Left cardiac atrium (tissue), 4 donors: ENCODE data around the gene ABCG8. TPM values are rescaled to one million over a fixed set of nuclear protein-coding genes. Genes with fewer than 3 reads are reported as not detected.

Experiments used
- ATAC-seq, 2 donors: fragments of 200-7000 bp; cut with Tn5 transposase; one replicate each; pipeline ENCODE4 v1.9.1; 2020; ENCODE audit warnings: mild to moderate bottlenecking in 2 of 2, moderate library complexity in 2 of 2
- DNase-seq: peaks from one replicate; pipeline ENCODE4 v3.0.0-alpha.2; 2020
- intact Hi-C, 2 donors: fragments of 100-400 bp; cut with DNase I; formaldehyde crosslinking; loops; one replicate each; pipeline versions ENCODE4 v1.14.1 to v1.15.1; 2022 to 2023
- total RNA-seq, 2 donors: library from RNA; stranded (reverse); fragmentation: NEBNext Ultra II Directional; extraction: Animal tissue kit (Norgen Biotek cat#: 25700); gene quantifications; one replicate each; pipeline ENCODE4 v1.2.1, GENCODE V29; 2021
- donor health status: DM: no; HTN: yes; CAD: no.
- donor health status: DM: no; HTN: yes; CAD: no; lungs with severe emphysema.
- donor health status: DM: yes; HTN: yes; CAD: no.
- donor health status: Dilated cardiomyopathy.

The ABCG8 gene
- total RNA-seq, 2 donors from 2014 or later: not detected

DNA sequence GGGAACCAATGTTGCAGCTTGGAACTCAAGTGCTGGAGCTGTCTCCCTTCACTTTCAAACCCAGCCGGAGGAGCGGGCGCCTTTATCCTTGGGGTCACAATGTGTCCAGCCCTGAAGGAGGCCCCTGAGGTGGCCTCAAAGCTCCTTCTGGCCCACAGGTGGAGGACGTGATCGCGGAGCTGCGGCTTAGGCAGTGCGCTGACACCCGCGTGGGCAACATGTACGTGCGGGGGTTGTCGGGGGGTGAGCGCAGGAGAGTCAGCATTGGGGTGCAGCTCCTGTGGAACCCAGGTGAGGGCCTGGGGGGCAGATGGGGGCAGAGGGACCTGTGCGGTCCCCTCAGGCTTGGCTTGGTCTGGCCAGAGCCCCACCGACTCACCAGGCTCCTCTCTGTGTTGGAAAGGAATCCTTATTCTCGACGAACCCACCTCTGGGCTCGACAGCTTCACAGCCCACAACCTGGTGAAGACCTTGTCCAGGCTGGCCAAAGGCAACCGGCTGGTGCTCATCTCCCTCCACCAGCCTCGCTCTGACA lies 13.5 kb downstream of the ABCG8 start:
- ATAC-seq (no peak), DNase-seq (no peak)
- intact Hi-C loops: no loop called here

DNA sequence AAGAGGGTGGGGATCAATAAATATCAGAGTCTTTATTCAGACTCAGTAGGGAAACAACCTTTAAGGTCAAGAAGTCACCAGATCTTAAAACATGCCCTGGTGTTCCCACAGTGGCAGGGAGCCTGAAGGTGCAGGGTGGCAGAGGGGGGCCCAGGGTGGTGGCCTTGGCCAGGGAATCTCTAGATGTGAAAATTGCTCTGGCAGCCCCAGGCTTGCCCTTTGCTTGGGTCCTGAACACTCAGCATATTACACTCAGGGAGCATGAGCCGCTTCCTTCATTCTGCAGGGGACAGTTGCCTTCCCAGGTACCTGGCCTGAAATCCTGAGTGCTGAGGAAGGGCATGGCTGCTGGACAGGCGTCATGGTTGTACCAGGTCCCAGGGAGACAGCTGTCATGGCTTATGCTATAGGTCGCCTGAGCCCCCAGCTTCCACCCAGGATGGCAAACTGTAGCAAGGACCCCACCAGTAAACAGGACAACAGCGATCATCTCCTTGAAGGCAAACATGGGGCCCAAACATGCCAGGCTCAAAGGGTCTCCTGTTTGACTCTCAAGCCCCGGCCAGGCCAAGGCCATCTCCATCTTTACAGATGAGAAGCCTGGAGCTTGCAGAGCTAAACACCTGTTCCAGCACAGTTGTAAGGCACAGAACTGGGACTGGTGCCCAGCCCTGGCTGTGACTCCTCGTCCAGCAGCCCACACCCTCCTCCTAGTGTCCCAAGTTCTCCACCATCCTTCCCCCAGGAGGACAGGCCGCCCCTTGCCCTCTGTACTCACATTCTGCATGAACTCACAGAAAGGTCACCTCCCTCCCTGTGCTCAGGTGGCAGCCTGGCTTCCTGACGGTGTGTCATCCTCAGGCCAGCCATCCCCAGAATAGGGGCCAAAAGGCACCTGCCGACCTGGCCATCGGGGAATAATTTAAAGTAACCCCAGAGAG lies 14.6 kb downstream of the ABCG8 start:
- DNase-seq (no peak), ATAC-seq (no peak)
- intact Hi-C loops: no loop called here

DNA sequence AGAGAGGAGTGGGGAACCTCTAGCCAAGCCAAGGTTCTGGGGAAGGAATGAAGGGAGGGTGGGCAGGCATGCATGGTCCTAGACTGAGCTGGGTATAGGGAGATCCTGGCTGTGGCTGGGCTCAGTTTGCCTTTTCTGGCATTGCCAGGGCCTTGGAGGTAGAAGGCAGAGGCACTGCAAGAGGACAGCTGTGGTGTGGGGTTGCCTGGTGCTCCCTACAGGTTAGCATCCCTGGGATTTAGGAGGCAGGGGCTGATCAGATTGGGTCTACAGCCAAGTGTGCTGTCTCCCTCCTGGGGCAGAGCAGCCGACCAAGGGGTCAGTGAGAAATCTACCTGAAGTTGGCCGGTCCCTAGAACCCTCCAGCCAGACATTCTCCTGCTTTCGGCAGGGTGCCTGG lies 15.9 kb downstream of the ABCG8 start:
- no peak for ATAC-seq
- DNase-seq: no peak
- intact Hi-C loops: no loop called here

DNA sequence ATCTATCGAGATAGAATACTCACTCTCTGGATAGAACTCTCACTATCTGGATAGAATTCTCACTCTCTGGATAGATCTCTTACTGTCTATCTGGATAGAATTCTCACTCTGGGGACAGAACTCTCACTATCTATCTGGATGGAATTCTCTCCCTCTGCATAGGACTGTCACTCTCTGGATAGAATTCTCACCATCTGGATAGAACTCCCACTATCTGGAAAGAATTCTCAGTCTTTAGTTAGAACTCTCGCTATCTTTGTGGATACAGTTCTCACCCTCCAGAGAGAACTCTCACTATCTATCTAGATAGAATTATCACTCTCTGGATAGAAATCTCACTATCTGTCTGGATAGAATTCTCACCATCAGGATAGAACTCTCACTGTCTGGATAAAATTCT lies 16.5 kb downstream of the ABCG8 start:
- DNase-seq (no peak), ATAC-seq (no peak)
- intact Hi-C loops: no loop called here

DNA sequence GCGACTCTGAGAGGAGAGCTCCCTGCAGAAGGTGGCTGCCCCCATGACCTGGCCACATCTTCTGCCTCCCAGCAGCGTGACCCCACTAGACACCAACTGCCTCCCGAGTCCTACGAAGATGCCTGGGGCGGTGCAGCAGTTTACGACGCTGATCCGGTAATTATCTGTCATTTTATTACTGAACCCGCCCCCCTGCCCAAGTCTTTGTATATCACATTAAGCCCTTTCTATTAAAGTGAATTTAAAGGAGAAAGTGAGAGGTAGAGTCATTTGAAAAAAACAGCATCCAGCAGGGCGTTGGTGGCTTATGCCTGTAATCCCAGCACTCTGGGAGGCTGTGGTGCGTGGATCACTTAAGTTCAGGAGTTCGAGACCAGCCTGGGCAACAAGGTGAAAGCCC lies 33.4 kb downstream of the ABCG8 start:
- intact Hi-C loops: no loop called here
- no peak for DNase-seq
- ATAC-seq: no peak

DNA sequence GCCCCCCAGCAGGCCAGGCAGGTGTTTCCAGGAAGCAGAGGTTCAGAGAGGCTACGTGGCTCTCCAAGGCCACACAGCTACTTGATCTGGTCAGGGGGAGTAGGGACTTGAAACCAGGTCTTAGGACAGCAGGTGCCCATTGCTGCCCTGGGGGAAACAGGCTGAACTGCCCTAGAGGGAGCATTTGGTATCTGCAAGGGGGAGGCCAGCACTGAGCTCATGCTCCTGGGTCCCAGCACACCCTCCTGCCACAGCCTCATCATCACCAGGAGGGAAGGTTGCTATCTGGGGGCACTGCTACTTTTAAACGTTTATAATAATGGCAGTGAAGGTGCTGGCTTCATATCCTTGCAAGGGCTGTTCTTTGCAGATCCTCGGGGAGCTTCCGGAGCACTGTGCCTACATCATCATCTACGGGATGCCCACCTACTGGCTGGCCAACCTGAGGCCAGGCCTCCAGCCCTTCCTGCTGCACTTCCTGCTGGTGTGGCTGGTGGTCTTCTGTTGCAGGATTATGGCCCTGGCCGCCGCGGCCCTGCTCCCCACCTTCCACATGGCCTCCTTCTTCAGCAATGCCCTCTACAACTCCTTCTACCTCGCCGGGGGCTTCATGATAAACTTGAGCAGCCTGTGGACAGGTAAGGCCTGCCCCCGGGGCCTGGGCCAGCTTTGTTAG lies 36.1 kb downstream of the ABCG8 start:
- ATAC-seq (no peak), DNase-seq (no peak)
- intact Hi-C loops: no loop called here

DNA sequence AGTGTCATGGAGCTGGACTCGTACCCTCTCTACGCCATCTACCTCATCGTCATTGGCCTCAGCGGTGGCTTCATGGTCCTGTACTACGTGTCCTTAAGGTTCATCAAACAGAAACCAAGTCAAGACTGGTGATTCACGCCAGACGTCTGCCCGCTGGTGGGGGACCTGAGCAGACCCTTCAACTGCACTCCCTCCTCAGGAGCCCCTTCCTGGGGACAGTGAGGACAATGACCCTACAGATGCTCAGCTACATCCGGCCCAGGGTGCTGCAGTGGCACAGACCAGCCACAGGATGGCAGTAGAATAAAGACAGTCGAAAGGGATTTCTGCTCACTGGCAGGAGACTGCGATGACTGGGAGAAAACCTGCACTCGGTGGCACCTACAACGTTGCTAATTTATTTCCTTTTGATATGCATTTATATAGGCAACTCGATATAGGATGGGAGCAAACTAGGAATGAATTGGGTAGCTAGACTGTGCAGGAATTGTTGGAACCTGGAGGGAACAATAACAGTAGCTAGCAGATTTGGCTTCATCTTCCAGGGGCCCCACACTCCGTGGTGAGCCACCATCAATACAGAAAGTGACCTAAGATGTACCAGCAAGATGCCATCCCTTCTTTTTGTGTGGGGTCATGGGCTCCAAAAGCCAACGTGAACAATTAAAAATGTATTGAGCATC lies 39.2 kb downstream of the ABCG8 start:
- intact Hi-C loops: no loop called here

DNA sequence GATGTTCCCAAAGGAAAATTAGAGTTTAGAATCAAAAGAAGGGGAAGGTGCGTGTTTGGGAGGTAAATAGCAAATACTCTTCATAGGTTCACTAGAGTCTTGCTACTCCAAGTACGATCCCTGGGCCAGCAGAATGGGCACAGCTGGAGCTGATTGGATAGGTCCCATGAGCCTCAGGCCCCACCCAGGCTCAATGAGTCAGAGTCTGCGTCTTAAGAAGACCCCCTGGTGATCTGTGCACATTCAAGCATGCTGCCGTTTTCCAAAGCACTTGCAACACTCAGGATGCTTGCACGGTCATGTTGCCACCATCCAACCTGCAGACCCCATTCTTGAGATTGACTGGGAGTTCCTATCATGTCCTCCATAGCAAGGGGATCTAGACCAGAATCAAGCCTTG lies 40.5 kb downstream of the ABCG8 start:
- DNase-seq (no peak), ATAC-seq (no peak)
- intact Hi-C loops: no loop called here

More for the DNA sequence above, 39.2 kb downstream of the ABCG8 start:
- DNase-seq (peak; percentile 48), ATAC-seq (peak; percentile 73 to 75)

DNA sequence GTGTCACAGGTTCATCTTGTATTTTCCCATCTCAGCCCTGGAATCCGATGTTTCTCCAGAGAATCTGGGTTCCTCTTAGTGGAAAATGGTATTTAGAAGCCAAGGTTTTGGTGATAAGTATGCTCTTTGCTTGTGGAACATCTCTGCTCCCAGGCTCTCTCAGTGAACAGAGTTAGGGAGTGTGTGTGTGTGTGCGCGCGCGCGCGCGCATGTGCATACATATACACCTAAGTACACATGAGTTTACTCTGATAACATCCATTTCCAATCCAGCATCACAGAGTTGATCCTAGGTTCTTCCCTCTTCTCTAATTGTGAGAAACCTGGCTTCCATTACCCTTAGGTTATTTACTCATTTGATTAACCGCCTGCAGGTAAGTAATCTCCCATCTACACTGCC lies 41.7 kb downstream of the ABCG8 start:
- intact Hi-C loops: no loop called here
- no peak for DNase-seq
- no peak for ATAC-seq

DNA sequence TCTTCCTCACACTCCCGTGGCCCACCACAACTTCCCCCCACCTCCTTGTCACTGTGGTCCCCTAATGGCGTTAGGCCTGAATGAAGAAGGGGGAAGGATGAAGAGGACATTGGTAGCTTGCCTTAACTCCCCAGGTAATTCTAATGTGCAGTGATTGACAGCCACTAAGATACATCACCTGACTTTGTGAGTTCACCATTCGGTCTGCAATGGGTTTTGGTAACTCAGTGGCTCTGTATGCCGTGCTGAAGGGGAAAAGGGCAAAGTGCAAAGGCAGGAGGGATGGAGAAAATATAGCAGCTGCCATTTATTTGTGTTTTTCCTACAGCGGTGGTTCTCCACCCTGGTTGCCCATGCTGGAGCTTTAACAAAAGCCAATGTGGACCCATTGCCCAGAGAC lies 42.2 kb downstream of the ABCG8 start:
- intact Hi-C loops: no loop called here
- DNase-seq (no peak), ATAC-seq (no peak)

DNA sequence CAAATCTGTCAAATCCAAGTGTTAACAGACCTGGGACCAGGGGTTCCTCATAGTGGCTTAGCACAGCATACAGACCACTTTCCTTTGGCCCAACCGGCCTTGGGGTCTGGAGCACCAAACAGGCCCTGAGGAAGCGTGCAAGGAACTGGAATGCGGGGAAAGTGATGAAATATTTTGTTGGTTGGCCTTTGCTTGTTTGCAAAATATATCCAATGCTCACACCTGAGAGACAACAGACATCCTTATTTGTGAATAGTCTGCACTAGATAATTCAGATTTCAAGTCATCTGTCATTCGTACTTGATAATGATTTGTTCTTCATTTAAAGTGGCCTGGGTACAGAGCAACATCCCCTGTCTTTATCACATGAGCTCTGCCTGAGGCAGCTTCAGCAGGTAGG lies 43.5 kb downstream of the ABCG8 start:
- intact Hi-C loops: no loop called here
- no peak for DNase-seq
- ATAC-seq: no peak

DNA sequence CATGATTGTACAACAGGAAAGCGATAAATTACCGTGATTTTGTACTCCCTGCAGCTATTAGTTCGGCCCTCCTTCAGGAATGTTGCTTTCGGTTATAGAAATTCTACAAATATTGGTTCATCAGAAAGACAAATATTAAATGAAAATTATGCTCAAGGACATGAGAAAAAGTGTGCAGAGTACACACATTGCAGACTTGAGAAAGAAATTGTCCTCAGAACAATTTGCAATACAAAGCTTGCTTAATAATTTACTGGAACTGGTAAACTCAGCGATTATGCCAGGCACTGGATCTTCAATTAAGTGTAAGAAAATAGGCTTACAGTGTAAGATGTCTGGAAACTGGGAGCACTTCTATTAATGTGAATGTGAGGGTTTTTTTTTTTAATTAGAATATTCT lies 45.9 kb downstream of the ABCG8 start:
- no peak for DNase-seq
- ATAC-seq: no peak
- intact Hi-C loops: no loop called here

DNA sequence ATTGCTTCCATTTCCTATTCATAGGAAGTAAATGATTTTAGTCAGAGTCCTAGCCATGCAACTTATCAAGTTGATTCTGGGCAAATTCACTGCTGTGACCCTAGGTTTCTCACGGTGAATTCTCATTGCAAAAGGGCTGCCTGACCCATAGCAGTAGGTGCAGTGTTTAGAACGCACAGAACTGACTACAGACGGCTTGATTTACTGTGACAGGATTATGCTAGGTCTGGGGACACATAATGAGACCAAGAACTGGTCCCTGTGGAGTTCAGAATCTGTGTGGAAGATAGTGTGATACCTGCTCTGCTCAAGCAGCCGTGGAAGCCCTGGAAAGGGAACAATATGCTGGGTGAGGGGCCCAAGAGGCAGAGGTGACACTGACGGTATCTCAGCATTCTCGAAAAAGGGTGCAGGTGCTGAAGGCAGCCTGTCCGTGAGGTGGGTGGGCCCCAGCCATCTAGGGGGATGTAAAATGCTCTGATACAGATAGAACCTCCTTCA lies 46.4 kb downstream of the ABCG8 start:
- intact Hi-C loops: no loop called here
- no peak for ATAC-seq
- no peak for DNase-seq

DNA sequence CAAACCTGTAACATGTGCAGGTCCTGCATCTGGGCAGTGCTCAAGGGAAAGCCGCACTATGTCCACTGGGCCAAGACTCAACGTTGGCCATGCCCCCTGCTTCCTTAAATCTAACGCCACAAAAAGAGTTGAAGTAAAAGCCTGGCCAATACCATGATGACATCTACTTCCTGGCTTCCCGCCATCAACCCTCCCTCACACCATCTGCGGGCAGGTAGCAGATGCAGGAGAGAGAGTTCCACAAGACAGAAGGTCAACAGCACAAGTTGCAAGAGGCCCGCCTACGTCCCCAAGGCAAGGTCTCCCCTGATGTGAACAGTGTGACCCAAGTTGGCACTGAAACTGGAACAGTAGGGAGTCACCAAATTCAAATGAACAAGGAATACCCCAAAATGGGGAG lies 48.4 kb downstream of the ABCG8 start:
- ATAC-seq: no peak
- intact Hi-C loops: no loop called here

DNA sequence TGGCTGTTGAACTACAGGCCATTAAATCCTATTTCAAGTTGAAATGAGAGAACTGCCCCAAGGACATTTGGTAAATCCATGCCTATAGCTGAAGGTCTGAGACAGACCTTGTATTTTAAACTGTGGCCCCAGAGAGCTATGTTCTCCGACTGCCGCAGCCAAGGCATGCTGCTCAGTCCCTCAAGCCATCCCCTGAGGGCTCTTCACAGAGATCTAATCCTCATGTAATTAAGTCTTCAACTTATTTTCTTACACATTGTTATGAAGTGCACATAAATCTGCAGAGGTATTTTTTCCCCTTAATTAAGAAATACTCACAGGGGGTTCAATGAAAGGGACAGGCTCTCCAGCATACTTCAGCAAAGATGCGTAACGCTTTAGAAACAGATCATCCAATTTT lies 50.6 kb downstream of the ABCG8 start:
- intact Hi-C loops: no loop called here
- no peak for DNase-seq
- ATAC-seq: no peak

More for the DNA sequence above, 48.4 kb downstream of the ABCG8 start:
- no peak for DNase-seq

DNA sequence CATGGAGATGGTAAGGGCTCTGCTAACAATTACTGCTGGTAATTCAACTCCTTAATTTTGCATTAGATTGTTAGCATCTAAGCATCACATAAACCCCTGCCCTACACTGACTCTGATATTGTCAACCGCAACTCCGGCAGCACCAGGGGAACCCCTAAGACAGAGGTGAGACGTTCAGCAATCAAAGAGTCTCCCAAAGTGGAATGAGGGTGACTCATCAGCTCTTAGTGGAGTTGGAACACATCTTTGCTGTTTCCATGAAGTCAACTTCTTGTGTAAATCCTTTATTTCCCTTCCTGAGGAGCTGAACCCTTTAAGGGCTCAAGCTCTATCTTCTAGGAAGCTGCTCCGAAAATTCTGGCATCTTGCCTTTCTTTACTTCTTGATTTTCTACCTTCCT lies 52.1 kb downstream of the ABCG8 start:
- ATAC-seq: no peak
- no peak for DNase-seq
- intact Hi-C loops: loop anchor here (5.0 to 10.0 kb wide), 2 partner anchors 276 to 279 kb away; no protein-coding TSS in a partner anchor

DNA sequence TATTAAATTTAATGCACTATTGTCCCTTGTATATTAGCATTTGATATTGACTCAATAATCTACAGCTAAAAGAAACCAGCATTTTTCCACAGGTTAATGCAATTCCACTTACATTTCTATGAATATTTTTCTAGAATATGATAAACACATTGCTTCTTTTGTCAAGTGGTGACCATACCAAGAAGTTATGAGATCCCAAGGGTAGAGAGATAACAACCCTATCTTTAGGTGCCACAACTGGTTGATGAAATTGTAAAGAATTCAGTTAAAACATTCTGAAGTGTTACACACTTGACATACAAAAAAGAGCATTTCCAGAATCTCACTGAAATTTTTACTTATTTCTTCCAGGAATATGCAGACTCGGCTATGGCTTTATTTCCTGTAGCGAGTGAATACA lies 56.0 kb downstream of the ABCG8 start:
- intact Hi-C loops: loop anchor here (5.0 to 10.0 kb wide), 2 partner anchors 280 to 282 kb away; no protein-coding TSS in a partner anchor
- ATAC-seq (no peak), DNase-seq (no peak)

DNA sequence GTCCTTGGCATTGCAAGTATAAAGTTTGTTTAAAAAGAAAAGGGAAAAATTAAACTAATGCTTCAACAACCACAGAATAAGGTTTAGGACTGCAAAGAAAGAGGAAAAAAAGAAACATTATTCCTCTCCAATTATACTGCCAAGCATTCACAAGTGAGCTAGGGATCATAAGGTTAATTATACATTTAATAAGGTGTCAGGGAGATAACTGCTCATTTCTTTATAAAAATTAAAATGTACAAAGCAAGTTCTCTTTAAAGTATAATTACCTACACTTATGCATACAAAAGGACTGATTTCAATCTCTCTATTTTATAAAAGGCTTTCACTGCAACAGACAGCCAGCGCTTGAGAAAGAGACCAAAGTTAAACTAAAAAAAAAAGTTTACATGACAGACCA lies 58.1 kb downstream of the ABCG8 start:
- ATAC-seq: no peak

DNA sequence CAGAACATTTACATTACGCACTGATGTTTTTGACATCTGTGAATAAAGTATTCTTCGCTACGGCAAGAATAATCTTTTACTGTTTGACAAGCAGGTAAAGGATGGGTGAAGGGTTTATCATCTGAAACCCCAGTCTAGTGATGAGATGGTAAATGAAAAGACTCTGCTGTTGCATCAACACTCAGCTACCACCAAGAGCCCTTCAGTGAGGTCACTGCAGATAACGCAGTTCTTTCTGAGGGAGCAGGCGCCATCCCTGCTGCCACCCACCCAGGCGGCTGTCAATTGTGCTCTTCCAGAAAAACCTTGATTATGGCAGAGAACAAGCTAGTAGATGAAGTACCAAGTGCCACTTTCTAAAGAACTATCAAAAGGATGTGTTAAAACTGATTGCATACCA lies 58.7 kb downstream of the ABCG8 start:
- no peak for DNase-seq
- peak; percentile 47 to 76 for ATAC-seq
- intact Hi-C loops: loop anchor here in 1 of 2 donors (10.0 kb wide), 1 partner anchor 283 kb away; no protein-coding TSS in a partner anchor

More for the DNA sequence above, 58.1 kb downstream of the ABCG8 start:
- DNase-seq: no peak
- intact Hi-C loops: loop anchor here in 1 of 2 donors (10.0 kb wide), 1 partner anchor 282 kb away; no protein-coding TSS in a partner anchor
